Activated CD4-positive, alpha-beta T cell treated with anti-CD3 and anti-CD28 coated beads, Interleukin-2, amount 50 U/mL, for 1 hour (primary cell): ENCODE results near the gene SLC2A13.
"Not testable (repeated sequence)": the region's sequence is repeated elsewhere in the genome, so short reads cannot be mapped to it uniquely, and the experiment has no call there.

ENCODE experiments used
- DNase-seq: peaks from one replicate; pipeline ENCODE4 v3.0.0-alpha.2; 2020

SLC2A13 gene

GRCh38 chr12:40104461-40105264, 1.2 kb downstream of the SLC2A13 start:
- no peak for DNase-seq

DNA sequence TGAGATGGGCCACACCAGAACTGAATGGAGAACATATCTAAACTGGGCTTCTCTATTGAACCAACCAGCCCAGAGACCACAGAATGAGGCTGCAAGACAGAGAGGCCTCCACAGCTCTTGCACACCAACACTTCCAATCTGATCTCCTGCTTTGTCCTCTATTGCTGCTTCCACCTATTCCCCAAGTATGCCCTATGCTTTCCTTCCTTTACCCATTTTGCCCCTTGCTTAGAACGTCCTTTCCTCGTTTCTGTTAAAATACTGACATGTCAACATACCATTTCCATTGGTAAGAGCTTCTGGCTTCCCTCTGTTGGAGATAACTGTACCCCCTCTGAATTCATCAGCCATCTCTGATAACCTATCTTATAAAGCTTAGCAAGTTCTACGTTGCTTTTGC, 2.8 kb downstream of the SLC2A13 start:
- no peak for DNase-seq

GRCh38 chr12:40101747-40102146, 4.1 kb downstream of the SLC2A13 start:
- DNase-seq, result no peak

DNA sequence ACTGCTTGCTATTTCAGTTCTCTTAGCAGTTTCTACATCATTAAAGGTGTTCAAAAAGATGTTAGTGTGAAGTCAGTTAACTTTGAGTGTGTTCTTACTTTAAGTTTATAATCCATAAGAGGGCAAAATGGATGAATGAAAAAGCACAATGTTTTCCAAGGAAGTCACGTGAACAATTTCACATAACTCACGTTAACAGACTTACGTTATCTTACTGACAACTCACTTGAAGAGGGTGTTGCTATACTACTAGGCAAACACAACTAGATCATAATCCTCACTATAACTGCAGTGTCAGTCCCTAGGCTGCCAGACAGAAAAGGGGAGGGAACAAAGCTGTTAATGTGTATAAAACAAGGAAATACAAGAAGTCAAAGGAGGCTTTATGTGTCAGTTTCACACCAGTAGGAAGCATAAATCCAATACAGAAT, 6.4 kb downstream of the SLC2A13 start:
- DNase-seq, result no peak

GRCh38 chr12:40098406-40099145, 7.3 kb downstream of the SLC2A13 start:
- DNase-seq, result no peak

- no peak for DNase-seq
Observed at GRCh38 chr12:40093512-40093911, 12.4 kb downstream of the SLC2A13 start.

DNA sequence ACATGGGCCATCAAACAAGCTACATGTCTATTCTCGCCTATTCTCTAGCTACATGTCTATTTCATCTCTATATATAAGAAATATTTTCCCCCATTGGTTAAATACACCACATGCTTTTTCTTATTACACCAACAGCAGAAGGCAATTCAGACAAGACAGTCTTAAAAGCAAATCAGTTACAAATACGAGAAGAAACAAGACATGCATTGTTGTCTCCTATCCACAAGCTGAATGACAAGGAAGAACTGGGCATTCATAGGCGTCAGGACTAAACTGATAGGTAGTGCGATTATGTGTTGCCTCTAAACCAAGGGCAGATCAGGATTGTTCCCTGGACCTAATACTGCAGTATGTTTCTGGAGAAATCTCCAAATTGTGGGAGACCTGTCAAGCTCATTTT, 19.4 kb downstream of the SLC2A13 start:
- DNase-seq, result no peak

- DNase-seq, result no peak
Observed at GRCh38 chr12:40078266-40078665, 27.6 kb downstream of the SLC2A13 start.

DNA sequence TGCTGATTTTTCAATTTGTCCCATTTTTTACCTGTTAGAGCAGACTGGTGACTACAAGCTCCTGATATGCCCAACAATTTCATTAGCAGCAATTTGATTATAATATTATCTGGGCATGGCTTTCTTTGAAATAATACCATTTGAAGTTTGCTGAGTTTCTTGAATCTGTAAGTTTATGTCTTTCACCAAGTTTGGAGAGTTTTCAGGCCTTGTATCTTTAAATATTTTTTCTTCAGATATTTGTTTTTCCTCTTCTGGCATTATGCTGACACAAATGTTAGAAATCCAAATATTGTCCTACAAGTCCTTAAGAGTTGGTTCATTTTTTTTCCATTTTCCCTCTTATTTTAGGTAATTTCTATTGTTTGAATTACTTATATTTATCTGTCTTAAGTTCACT, 30.4 kb downstream of the SLC2A13 start:
- DNase-seq, result no peak

- DNase-seq, result no peak
Observed at GRCh38 chr12:40068416-40068815, 37.5 kb downstream of the SLC2A13 start.

- no peak for DNase-seq
Observed at GRCh38 chr12:40065636-40066035, 40.2 kb downstream of the SLC2A13 start.

GRCh38 chr12:40063414-40063813, 42.5 kb downstream of the SLC2A13 start:
- DNase-seq, result no peak

GRCh38 chr12:40058721-40059190, 47.1 kb downstream of the SLC2A13 start:
- DNase-seq, result no peak

DNA sequence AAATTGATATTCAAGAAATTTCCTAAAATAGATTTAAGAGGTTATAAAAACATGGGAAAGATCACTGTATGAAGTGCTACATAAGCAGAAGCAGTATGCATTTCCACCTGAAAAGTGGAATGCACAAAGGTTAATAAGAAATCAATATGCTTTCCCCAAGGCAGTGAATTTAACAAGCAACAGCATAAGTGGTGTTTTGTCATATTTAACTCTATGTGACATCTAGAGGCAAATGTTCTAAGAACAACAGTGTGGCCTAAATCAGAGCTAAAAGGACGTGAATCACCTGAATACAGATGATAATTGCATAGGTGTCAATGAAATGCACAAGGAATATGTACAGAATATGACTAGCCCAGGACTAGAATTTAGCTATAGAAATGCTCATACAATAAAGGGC, 49.5 kb downstream of the SLC2A13 start:
- DNase-seq, result no peak

- DNase-seq, result no peak
Observed at GRCh38 chr12:40055776-40056175, 50.1 kb downstream of the SLC2A13 start.

DNA sequence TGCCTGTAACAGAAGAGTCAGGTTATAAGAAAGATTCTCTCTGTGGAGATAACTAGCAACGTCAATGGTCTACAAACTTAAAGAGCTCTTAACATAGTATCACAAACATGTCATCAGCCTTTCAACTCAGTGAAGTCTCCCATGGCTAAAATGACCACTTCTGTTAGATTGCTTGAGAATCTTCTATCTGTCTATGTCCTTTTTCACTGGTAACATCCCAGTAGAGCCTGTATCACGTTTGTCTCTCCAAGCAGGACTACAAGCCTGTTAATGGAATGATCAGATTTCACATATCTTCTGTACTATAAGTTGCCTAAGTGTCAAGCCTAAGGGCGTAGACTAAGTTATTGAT, 50.7 kb downstream of the SLC2A13 start:
- DNase-seq, result no peak

DNA sequence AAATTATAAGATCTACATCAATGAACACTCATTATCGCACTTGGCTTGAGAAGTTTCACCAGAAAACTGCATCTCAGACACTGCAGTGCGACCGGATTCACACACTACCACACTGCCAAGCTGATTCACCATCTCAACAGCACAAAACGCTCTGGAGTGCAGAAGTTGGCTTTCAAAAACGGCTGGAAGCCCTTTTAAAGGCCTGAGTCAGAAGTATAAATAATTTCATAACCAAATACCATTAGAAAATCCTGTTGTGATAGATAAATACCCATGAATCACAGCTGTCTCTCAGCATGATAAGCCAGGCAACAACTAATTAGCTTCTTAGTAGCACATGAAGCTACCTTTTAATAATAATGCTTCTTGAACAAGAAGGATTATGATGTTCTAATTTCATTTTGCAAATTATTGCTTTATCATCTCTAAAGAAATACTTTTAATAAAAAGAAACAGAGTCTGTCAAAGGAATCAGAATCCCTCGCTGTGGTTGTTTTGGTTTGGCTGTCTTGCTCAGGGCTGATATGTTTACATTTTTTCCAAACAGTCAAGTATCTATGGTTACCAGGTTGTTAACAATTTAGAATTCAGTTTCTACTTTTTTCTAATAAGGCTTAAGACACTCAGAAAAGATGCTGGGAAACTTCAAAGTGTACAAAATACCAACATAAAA, 51.2 kb downstream of the SLC2A13 start:
- DNase-seq, result no peak

GRCh38 chr12:40049268-40049667, 56.6 kb downstream of the SLC2A13 start:
- DNase-seq, result no peak

DNA sequence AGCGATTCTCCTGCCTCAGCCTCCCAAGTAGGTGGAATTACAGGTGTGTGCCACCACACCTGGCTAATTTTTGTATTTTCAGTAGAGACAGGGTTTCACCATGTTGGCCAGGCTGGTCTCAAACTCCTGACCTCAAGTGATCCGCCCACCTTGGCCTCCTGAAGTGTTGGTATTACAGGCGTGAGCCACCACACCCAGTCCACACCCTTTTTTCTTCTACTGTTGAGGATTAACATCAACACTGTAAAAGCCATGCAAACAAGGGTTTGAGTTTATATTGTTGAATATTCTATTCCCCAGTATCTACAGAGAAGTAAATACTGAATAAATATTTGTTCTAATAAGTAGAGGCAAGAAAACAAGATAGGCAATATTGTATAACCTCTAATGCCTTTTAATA, 58.9 kb downstream of the SLC2A13 start:
- not testable (repeated sequence) for DNase-seq

DNA sequence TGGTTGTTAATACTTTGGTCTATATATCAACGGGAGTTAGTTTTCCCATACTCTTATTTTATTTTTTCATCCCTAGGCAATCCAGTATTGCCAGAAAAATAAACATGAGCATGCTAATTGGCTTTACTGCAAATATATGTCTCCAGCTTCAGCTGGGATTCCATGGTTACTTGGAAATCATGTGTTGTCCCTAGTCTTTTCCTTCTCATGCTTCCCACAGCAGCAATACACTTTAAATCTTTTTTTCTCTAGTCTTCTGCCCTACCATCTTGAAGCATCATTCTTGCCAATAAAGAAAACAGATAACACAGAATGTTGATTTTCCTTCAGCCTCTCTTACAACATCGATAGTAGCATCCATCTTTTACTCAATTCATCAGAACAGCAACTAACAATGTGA, 60.2 kb downstream of the SLC2A13 start:
- no peak for DNase-seq

DNA sequence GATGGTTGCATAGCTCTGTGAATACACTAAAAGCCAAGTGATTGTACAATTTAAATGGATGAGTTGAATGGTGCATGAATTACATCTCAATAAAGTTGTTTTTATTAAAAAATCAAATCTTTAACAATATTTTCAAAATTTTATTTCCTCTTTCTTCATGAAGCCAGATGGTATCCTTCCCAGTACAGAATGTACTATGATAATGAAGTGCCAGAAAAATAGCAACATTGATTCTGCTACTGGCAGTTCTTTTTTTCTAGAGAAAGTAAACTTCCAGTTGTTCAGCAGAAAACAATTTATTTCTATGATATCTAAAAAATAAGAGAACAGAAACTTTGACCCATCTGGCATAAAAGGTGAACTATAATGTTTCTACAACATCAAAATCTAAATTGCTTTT, 61.5 kb downstream of the SLC2A13 start:
- DNase-seq, result no peak

- DNase-seq, result no peak
Observed at GRCh38 chr12:40039598-40039997, 66.3 kb downstream of the SLC2A13 start.

- no peak for DNase-seq
Observed at GRCh38 chr12:40038619-40039018, 67.3 kb downstream of the SLC2A13 start.

DNA sequence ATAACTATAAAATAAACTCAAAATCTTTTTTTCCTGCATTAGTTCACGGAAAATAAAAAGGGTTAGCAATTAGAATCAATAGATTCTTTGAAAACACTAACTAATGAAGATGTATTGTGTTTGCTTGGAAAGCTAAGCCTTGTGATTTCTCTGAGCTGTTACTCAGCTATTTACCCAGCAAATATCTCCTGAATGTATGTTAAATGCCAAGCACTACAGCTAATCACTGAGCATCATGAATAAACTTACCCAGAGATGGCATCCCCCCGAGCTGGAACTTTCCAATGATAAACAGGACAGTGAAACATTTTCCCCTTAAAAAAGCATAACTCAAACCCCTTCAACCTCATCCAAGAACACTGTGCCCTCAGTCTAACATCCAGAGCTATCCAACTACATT, 71.2 kb downstream of the SLC2A13 start:
- DNase-seq, result no peak
